Gastroesophageal sphincter (tissue), 3 donors: ENCODE data around the gene SEMA3F.

Experiments
- CTCF ChIP-seq, 4 experiments: fragments of 200-600 bp in 2 of 4; fragments of 450-650 bp in 2 of 4; sonication (generic) in 1 of 4; IDR thresholded peaks; one replicate each; pipeline ENCODE4 v1.5.1; 2017 to 2019; ENCODE audit warnings: antibody characterized with exemption in 4 of 4, mild to moderate bottlenecking in 2 of 4, moderate library complexity in 2 of 4
- POLR2AphosphoS5 ChIP-seq: sonication (generic); formaldehyde crosslinking; IDR thresholded peaks from one replicate; pipeline ENCODE4 v1.6.1; 2017; ENCODE audit warnings: antibody characterized with exemption

GRCh38 chr3:50163572-50164455, 8.7 kb downstream of the SEMA3F start:
- no peak for TF ChIP-seq CTCF (IDR thresholded peaks at IDR 0.05)
- TF ChIP-seq POLR2AphosphoS5 = peak; percentile 77
